Testis (tissue), 2 donors: ENCODE results near the gene ARHGAP22.

ENCODE experiments used
- CTCF ChIP-seq, 3 experiments: fragments of 450-650 bp in 2 of 3; fragments of 200-600 bp in 1 of 3; sonication (generic) in 1 of 3; IDR thresholded peaks; one replicate each; pipeline ENCODE4 v1.5.1; 2016 to 2019; ENCODE audit warnings: antibody characterized with exemption in 3 of 3, mild to moderate bottlenecking in 2 of 3, moderate library complexity in 1 of 3
- POLR2A ChIP-seq: fragments of 450-650 bp; IDR thresholded peaks from one replicate; pipeline ENCODE4 v1.6.1; 2017; ENCODE audit warnings: antibody characterized with exemption, mild to moderate bottlenecking, moderate library complexity

GRCh38 chr10:48636901-48637300 lies 32.0 kb upstream of the ARHGAP22 start:
- TF ChIP-seq POLR2A (no peak), CTCF (IDR thresholded peaks at IDR 0.05) (no peak)
